A549 (cell line): ENCODE measurements around the gene POLR1E. TPM values are rescaled to one million over a fixed set of nuclear protein-coding genes. Genes with fewer than 3 reads are reported as not detected.

Source experiments
- ATAC-seq, 2 experiments: fragments of 200-7000 bp in 1 of 2; fragments of >200 bp in 1 of 2; cut with Nextera tagmentation in 1 of 2; cut with Tn5 transposase in 1 of 2; 3 replicates each; pipeline versions ENCODE4 v1.8.0 to v1.9.1; 2018 to 2020; ENCODE audit warnings: mild to moderate bottlenecking in 1 of 2, moderate library complexity in 1 of 2
- CTCF ChIA-PET: fragments of 300-600 bp; sonication (Branson Sonifier 250); formaldehyde crosslinking; extraction: SDS; loops from one replicate; lab custom pipeline; 2021; ENCODE audit warnings: antibody characterized with exemption, inconsistent platforms; lab: Yijun Ruan, JAX
- POLR2A ChIA-PET: fragments of 350-600 bp; formaldehyde crosslinking; extraction: SDS; loops from one replicate; lab custom pipeline; 2021; ENCODE audit warnings: antibody characterized with exemption, inconsistent platforms; lab: Yijun Ruan, JAX
- DNase-seq, 2 experiments: peaks; one replicate each; pipeline versions ENCODE4 v3.0.0 to v3.0.0-alpha.2; 2011 to 2016; ENCODE audit warnings: low read depth in 1 of 2, low spot score in 1 of 2
- FAIRE-seq: peaks from 2 replicates; lab custom pipeline; 2011; peaks lifted over from hg19 to GRCh38; lab: Jason Lieb, UNC
- H3K27ac ChIP-seq, 2 experiments: fragments of >200 bp; sonication (Bioruptor Twin); formaldehyde crosslinking; 3 replicates each; pipeline ENCODE4 v1.5.1; 2016 to 2017
- H3K4me1 ChIP-seq: fragments of >200 bp; sonication (Bioruptor Twin); formaldehyde crosslinking; 3 replicates; pipeline ENCODE4 v1.6.1; 2016
- H3K4me2 ChIP-seq: fragments of >200 bp; sonication (Bioruptor Twin); formaldehyde crosslinking; 3 replicates; pipeline ENCODE4 v1.6.1; 2016
- H3K4me3 ChIP-seq: fragments of >200 bp; sonication (Bioruptor Twin); formaldehyde crosslinking; 3 replicates; pipeline ENCODE4 v1.5.1; 2016
- H3K9me3 ChIP-seq: fragments of >200 bp; sonication (Bioruptor Twin); formaldehyde crosslinking; 3 replicates; pipeline ENCODE4 v1.6.1; 2016
- CHD4 ChIP-seq: fragments of 200-600 bp; sonication (generic); IDR thresholded peaks from 2 replicates; pipeline ENCODE4 v1.6.1; 2016; ENCODE audit warnings: antibody characterized with exemption, mild to moderate bottlenecking, borderline replicate concordance
- EHF ChIP-seq: fragments of 250-450 bp; sonication (Bioruptor Pico); IDR thresholded peaks from 2 replicates; pipeline ENCODE4 v1.5.0; 2020; ENCODE audit warnings: mild to moderate bottlenecking
- FOSL2 ChIP-seq, 2 experiments: fragments of 450-650 bp in 1 of 2; fragments of >200 bp in 1 of 2; sonication (Bioruptor Twin) in 1 of 2; formaldehyde crosslinking; IDR thresholded peaks; 2 replicates each; pipeline versions ENCODE4 v1.5.0 to v1.6.1; 2016 to 2020; ENCODE audit warnings: mild to moderate bottlenecking in 1 of 2, moderate library complexity in 1 of 2
- HDAC2 ChIP-seq: fragments of 200-600 bp; sonication (generic); IDR thresholded peaks from 2 replicates; pipeline ENCODE4 v1.6.1; 2016
- HEYL ChIP-seq: fragments of 250-450 bp; sonication (Bioruptor Pico); IDR thresholded peaks from 2 replicates; pipeline ENCODE4 v1.8.0; 2021; ENCODE audit warnings: mild to moderate bottlenecking, moderate library complexity
- JUN ChIP-seq, 2 experiments: fragments of >200 bp; sonication (Bioruptor Twin); formaldehyde crosslinking; IDR thresholded peaks; 2 replicates in 1 of 2; 3 replicates in 1 of 2; pipeline ENCODE4 v1.6.1; 2016 to 2017
- KDM5A ChIP-seq: fragments of 200-600 bp; sonication (generic); IDR thresholded peaks from 2 replicates; pipeline ENCODE4 v1.6.1; 2016; ENCODE audit warnings: antibody characterized with exemption, mild to moderate bottlenecking
- MAFK ChIP-seq: fragments of 450-650 bp; IDR thresholded peaks from 2 replicates; pipeline ENCODE4 v1.6.1; 2014; ENCODE audit not compliant: partially characterized antibody
- MAZ ChIP-seq: fragments of 150-350 bp; IDR thresholded peaks from 2 replicates; pipeline ENCODE4 v1.6.1; 2014; ENCODE audit warnings: antibody characterized with exemption, low read depth, low read length, borderline replicate concordance
- MYC ChIP-seq: IDR thresholded peaks from 2 replicates; pipeline ENCODE4 v1.6.1; 2012; ENCODE audit warnings: mild to moderate bottlenecking, inconsistent platforms, low read length, improper control_type of control experiment, borderline replicate concordance
- NR3C1 ChIP-seq: fragments of >200 bp; sonication (Bioruptor Twin); formaldehyde crosslinking; IDR thresholded peaks from 3 replicates; pipeline ENCODE4 v1.6.1; 2017
- POLR2AphosphoS2 ChIP-seq: conservative IDR thresholded peaks from 2 replicates; pipeline ENCODE4 v1.6.1; 2012; ENCODE audit warnings: low read length, improper control_type of control experiment, inconsistent platforms
- RAD21 ChIP-seq, 2 experiments: fragments of >200 bp in 1 of 2; sonication (Bioruptor Twin) in 1 of 2; formaldehyde crosslinking in 1 of 2; IDR thresholded peaks in 1 of 2; conservative IDR thresholded peaks in 1 of 2; 2 replicates in 1 of 2; 3 replicates in 1 of 2; pipeline ENCODE4 v1.6.1; 2012 to 2018; ENCODE audit warnings: inconsistent platforms in 1 of 2
- RFX5 ChIP-seq: fragments of 450-650 bp; IDR thresholded peaks from 2 replicates; pipeline ENCODE4 v1.7.1; 2014; ENCODE audit warnings: antibody characterized with exemption, mild to moderate bottlenecking, moderate library complexity
- TFCP2L1 ChIP-seq: fragments of 250-450 bp; sonication (Bioruptor Pico); IDR thresholded peaks from 2 replicates; pipeline ENCODE4 v1.5.0; 2021; ENCODE audit warnings: mild to moderate bottlenecking
- ZC3H11A ChIP-seq: fragments of 450-650 bp; IDR thresholded peaks from 2 replicates; pipeline ENCODE4 v1.6.1; 2014; ENCODE audit warnings: antibody characterized with exemption, mild to moderate bottlenecking
- ZFP36 ChIP-seq: fragments of 450-650 bp; IDR thresholded peaks from 2 replicates; pipeline ENCODE4 v1.6.1; 2014; ENCODE audit warnings: borderline replicate concordance; ENCODE audit not compliant: partially characterized antibody
- WGBS: methylation state at CpG from one replicate; pipeline ENCODE4 v1.1.6; 2017; ENCODE audit errors: missing lambda C conversion rate; 5-methylcytosine and 5-hydroxymethylcytosine counted together
- polyA plus RNA-seq, 4 experiments: library from polyadenylated mRNA; depleted of rRNA in 3 of 4; stranded (reverse); fragments of >200 nt; fragmentation: RNase III in 1 of 4; extraction: RNeasy Plus Mini Kit Qiagen cat#74134 plus additional on column Dnase treatment in 1 of 4; gene quantifications; 2 replicates in 3 of 4; 3 replicates in 1 of 4; pipeline ENCODE4 v1.2.3, GENCODE V29; 2011 to 2017
- TF ChIP-seq, protein P1 (sequence below): fragments of 250-450 bp; sonication (Bioruptor Pico); IDR thresholded peaks from 2 replicates; pipeline ENCODE4 v1.5.0; 2021; ENCODE audit warnings: mild to moderate bottlenecking, moderate library complexity, borderline replicate concordance
- TF ChIP-seq, protein P2 (sequence below): fragments of 150-350 bp; IDR thresholded peaks from 2 replicates; pipeline ENCODE4 v1.6.1; 2014; ENCODE audit warnings: low read depth, mild to moderate bottlenecking, low read length
- TF ChIP-seq, protein P3 (sequence below): fragments of 200-600 bp; sonication (generic); IDR thresholded peaks from 2 replicates; pipeline ENCODE4 v1.6.1; 2016; ENCODE audit warnings: antibody characterized with exemption, mild to moderate bottlenecking, moderate library complexity
- TF ChIP-seq, protein P4 (sequence below): IDR thresholded peaks from 2 replicates; pipeline ENCODE4 v1.6.1; 2012

The POLR1E gene
- polyA plus RNA-seq, 2 of the 4 experiments (the other 2 are of a cell fraction), result 41.9 to 47.2 TPM

DNA sequence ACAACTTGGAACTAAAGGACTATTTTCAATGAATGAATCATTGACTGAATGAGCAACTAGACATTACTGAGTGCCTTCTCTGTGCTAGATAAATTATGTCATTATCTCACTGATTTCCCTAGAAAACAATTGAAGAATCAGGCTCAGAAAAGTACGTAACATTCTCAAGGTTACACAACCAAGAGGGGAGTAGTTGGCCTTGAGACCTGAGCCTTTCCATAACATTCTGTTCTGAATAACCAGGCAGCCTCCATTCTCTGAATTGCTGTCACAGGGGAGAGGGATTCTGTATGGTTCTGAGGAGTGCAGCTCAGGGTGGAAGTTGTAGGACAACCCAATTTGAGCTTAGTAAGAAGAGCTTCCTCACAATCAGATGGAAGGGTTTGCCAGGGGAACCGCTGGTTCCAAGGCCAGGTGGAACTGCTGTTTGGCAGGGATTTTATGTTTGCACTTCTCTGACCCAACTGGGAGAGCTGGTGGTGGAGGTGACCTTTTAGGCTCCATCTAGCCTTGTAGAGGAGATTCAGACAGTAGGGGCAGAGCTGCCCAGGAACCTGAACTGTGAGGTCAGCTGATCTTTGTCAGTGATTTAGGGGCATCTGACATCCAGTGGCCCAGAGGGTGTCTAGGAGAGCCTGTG is 16.3 kb downstream of the POLR1E start:
- no peak overlapping the region for H3K27ac ChIP-seq
- 99% methylated on average over 2 of the region's 2 CpGs for WGBS
- ChIA-PET CTCF (interaction anchor here (0.6 kb wide), 1 partner anchor 20 kb away, joined by 3 read pairs; no protein-coding TSS in a partner anchor), POLR2A (no interaction called here)
- ATAC-seq, result no peak
- H3K9me3 ChIP-seq, result no peaks in the 10 kb centered on the region
- no peak overlapping the region for H3K4me2 ChIP-seq
- no peaks in the 10 kb centered on the region for H3K4me1 ChIP-seq
- TF ChIP-seq, protein P1, sequence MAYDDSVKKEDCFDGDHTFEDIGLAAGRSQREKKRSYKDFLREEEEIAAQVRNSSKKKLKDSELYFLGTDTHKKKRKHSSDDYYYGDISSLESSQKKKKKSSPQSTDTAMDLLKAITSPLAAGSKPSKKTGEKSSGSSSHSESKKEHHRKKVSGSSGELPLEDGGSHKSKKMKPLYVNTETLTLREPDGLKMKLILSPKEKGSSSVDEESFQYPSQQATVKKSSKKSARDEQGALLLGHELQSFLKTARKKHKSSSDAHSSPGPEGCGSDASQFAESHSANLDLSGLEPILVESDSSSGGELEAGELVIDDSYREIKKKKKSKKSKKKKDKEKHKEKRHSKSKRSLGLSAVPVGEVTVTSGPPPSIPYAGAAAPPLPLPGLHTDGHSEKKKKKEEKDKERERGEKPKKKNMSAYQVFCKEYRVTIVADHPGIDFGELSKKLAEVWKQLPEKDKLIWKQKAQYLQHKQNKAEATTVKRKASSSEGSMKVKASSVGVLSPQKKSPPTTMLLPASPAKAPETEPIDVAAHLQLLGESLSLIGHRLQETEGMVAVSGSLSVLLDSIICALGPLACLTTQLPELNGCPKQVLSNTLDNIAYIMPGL, result no peak
- TF ChIP-seq MAFK (no peak), ZFP36 (no peak), RFX5 (no peak), NR3C1 (no peak), EHF (no peak), CHD4 (no peak), KDM5A (no peak)
- FAIRE-seq, result no peak
- DNase-seq, result no peak
- H3K4me3 ChIP-seq, result no peak overlapping the region

DNA sequence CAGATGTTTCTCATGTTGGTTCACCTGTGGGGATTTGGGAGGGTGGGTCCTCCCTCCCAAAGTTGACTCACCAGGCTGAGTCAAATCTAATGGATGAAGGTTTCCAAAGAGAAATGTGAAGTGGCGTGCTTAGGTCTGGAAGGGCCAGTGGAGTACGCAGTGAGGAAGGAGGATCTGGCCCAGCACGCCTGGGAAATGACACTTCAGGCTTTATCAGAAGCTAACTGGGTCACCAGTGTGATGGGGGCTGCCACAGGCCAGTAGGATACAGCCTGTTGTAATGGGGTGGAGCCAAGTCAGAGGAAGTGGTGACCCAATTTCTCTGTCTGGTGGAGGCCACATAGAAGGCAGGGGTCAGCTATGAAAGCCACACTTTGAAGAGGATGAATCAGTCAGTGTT is 18.0 kb downstream of the POLR1E start:
- no peaks in the 10 kb centered on the region for H3K4me1 ChIP-seq
- DNase-seq (no peak), ATAC-seq (no peak), FAIRE-seq (no peak)
- H3K4me2 ChIP-seq, result no peak overlapping the region
- CTCF ChIA-PET, result no interaction called here
- no peaks in the 10 kb centered on the region for H3K9me3 ChIP-seq
- 95% methylated on average over 3 of the region's 3 CpGs for WGBS
- H3K27ac ChIP-seq, result no peak overlapping the region
- POLR2A ChIA-PET, result no interaction called here
- no peak overlapping the region for H3K4me3 ChIP-seq
- TF ChIP-seq RAD21 (conservative IDR thresholded peaks at IDR 0.05 in 1 of 2, IDR thresholded peaks at IDR 0.05 in 1 of 2), result no peak
- no peak for TF ChIP-seq TFCP2L1 (CRISPR knock-in tag)
- TF ChIP-seq HDAC2, result no peak
- no peak for TF ChIP-seq FOSL2 (IDR thresholded peaks at IDR 0.05)
- no peak for TF ChIP-seq FOSL2 (CRISPR knock-in tag; IDR thresholded peaks at IDR 0.05)
- no peak for TF ChIP-seq POLR2AphosphoS2
- TF ChIP-seq, protein P2, sequence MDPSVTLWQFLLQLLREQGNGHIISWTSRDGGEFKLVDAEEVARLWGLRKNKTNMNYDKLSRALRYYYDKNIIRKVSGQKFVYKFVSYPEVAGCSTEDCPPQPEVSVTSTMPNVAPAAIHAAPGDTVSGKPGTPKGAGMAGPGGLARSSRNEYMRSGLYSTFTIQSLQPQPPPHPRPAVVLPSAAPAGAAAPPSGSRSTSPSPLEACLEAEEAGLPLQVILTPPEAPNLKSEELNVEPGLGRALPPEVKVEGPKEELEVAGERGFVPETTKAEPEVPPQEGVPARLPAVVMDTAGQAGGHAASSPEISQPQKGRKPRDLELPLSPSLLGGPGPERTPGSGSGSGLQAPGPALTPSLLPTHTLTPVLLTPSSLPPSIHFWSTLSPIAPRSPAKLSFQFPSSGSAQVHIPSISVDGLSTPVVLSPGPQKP, result no peak
- no peak for TF ChIP-seq MYC
- TF ChIP-seq JUN (IDR thresholded peaks at IDR 0.05), result no peak
- TF ChIP-seq, protein P3, sequence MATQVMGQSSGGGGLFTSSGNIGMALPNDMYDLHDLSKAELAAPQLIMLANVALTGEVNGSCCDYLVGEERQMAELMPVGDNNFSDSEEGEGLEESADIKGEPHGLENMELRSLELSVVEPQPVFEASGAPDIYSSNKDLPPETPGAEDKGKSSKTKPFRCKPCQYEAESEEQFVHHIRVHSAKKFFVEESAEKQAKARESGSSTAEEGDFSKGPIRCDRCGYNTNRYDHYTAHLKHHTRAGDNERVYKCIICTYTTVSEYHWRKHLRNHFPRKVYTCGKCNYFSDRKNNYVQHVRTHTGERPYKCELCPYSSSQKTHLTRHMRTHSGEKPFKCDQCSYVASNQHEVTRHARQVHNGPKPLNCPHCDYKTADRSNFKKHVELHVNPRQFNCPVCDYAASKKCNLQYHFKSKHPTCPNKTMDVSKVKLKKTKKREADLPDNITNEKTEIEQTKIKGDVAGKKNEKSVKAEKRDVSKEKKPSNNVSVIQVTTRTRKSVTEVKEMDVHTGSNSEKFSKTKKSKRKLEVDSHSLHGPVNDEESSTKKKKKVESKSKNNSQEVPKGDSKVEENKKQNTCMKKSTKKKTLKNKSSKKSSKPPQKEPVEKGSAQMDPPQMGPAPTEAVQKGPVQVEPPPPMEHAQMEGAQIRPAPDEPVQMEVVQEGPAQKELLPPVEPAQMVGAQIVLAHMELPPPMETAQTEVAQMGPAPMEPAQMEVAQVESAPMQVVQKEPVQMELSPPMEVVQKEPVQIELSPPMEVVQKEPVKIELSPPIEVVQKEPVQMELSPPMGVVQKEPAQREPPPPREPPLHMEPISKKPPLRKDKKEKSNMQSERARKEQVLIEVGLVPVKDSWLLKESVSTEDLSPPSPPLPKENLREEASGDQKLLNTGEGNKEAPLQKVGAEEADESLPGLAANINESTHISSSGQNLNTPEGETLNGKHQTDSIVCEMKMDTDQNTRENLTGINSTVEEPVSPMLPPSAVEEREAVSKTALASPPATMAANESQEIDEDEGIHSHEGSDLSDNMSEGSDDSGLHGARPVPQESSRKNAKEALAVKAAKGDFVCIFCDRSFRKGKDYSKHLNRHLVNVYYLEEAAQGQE, result no peak
- no peak for TF ChIP-seq MAFK
- TF ChIP-seq KDM5A, result no peak
- no peak for TF ChIP-seq HEYL (CRISPR knock-in tag)
- no peak for TF ChIP-seq ZFP36
- TF ChIP-seq NR3C1, result no peak
- TF ChIP-seq RFX5, result no peak
- TF ChIP-seq, protein P4, sequence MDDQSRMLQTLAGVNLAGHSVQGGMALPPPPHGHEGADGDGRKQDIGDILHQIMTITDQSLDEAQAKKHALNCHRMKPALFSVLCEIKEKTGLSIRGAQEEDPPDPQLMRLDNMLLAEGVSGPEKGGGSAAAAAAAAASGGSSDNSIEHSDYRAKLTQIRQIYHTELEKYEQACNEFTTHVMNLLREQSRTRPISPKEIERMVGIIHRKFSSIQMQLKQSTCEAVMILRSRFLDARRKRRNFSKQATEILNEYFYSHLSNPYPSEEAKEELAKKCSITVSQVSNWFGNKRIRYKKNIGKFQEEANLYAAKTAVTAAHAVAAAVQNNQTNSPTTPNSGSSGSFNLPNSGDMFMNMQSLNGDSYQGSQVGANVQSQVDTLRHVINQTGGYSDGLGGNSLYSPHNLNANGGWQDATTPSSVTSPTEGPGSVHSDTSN, result no peak
- no peak for TF ChIP-seq MAZ
- TF ChIP-seq ZC3H11A, result no peak
